GM19468 (cell line): ENCODE results near the gene ZNF343.

Experiments used
- ATAC-seq: cut with Tn5 transposase; IDR thresholded peaks from one replicate; pipeline ENCODE4 v1.9.1; 2021; ENCODE audit warnings: mild to moderate bottlenecking, moderate library complexity, moderate number of reproducible peaks; ENCODE audit not compliant: unreplicated experiment; ENCODE audit errors: extremely low read depth

ZNF343 gene

GRCh38 chr20:2451422-2451821 lies 57.3 kb downstream of the ZNF343 start:
- ATAC-seq = no peak

- ATAC-seq = no peak
These were observed 59.3 kb downstream of the ZNF343 start for GRCh38 chr20:2449386-2449785.

DNA sequence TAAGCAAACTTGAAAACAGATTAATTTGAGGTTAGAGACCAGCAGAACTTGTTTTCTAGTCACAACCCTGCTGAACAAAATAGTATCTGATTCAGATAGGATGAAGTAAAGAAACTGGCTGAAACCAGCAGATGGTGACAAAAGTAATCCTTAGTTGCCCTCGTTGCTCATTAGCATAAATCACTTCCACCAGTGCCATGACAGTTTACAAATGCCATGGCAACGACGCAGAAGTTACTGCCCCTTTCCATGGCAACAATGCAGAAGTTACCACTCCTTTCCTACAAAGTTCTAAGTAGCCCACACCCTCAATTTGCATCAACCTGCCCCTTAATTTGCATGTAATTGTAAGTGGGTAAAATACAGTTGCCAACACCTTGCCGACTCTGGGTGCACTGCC lies 61.9 kb downstream of the ZNF343 start:
- ATAC-seq = no peak
